ENCODE data around the gene RGS14.

RGS14 gene

DNA sequence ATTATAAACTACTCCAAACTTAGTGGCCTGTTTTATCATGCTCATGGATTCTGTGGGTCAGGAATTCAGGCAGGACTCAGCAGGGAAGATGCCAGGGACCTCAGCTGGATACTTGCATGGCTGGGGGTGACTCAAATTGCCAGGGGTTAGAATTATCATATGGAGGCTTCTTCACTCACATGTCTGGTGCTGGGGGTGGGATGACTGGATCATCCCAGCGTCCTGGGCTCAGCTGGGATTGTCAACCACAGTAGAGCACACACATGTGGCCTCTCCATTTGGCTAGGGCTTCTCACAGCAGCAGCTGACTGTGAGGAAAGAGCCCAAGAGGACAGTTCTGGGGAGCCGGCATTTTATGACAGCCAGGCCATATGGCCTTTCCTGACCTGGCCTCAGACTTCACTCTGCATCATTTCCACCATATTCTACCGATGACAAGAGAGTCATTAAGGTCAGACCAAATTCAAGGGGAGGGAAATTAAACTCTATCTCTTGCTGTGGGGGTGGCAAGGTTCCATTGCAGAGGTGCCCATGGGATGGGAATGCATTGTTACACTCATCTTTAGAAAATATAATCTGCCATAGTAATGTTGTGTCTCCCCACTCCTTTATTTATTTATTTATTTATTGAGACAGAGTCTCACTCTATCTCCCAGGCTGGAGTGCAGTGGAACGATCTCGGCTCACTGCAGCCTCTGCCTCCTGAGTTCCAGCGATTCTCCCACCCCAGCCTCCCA is 63.5 kb downstream of the RGS14 start:
- no peak overlapping the region for H3K4me3 ChIP-seq (ENCODE audit: low read depth, low read length)
- no peak for DNase-seq (ENCODE audit: low read depth)
- TF ChIP-seq, protein P1, sequence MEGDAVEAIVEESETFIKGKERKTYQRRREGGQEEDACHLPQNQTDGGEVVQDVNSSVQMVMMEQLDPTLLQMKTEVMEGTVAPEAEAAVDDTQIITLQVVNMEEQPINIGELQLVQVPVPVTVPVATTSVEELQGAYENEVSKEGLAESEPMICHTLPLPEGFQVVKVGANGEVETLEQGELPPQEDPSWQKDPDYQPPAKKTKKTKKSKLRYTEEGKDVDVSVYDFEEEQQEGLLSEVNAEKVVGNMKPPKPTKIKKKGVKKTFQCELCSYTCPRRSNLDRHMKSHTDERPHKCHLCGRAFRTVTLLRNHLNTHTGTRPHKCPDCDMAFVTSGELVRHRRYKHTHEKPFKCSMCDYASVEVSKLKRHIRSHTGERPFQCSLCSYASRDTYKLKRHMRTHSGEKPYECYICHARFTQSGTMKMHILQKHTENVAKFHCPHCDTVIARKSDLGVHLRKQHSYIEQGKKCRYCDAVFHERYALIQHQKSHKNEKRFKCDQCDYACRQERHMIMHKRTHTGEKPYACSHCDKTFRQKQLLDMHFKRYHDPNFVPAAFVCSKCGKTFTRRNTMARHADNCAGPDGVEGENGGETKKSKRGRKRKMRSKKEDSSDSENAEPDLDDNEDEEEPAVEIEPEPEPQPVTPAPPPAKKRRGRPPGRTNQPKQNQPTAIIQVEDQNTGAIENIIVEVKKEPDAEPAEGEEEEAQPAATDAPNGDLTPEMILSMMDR (IDR thresholded peaks at IDR 0.05; ENCODE audit: low read depth, low read length, missing control alignments), result no peak

Data from GM12864 (cell line).